Renal cortex interstitium (tissue), 11 donors: ENCODE results near the gene RSAD2. TPM values are rescaled to one million over a fixed set of nuclear protein-coding genes. Genes with fewer than 3 reads are reported as not detected.
"Not testable (repeated sequence)": the region's sequence is repeated elsewhere in the genome, so short reads cannot be mapped to it uniquely, and the experiment has no call there.

ENCODE experiments used
- DNase-seq, 11 donors: peaks; one replicate each; pipeline ENCODE4 v3.0.0-alpha.2; 2013; ENCODE audit warnings: low read depth in 9 of 11, low spot score in 4 of 11; ENCODE audit errors: extremely low read depth in 1 of 11
- polyA plus RNA-seq, 3 donors: library from polyadenylated mRNA; unstranded; fragments of 120-200 nt; gene quantifications; one replicate each; pipeline ENCODE4 v1.2.1, GENCODE V29; 2013; ENCODE audit not compliant: insufficient read length in 3 of 3

RSAD2 gene
- polyA plus RNA-seq, 3 donors: 2.5 to 4.3 (median 3.9) TPM

- no peak for DNase-seq
Observed at GRCh38 chr2:6887751-6888192, 10.2 kb downstream of the RSAD2 start.

- no peak for DNase-seq
Observed at GRCh38 chr2:6888724-6889123, 11.1 kb downstream of the RSAD2 start.

- DNase-seq: no peak
Observed at GRCh38 chr2:6893876-6894482, 16.4 kb downstream of the RSAD2 start.

GRCh38 chr2:6896930-6897759 lies 19.6 kb downstream of the RSAD2 start:
- DNase-seq: no peak

- not testable (repeated sequence) for DNase-seq
Observed at GRCh38 chr2:6902581-6902980, 25.0 kb downstream of the RSAD2 start.

GRCh38 chr2:6905668-6906067 lies 28.1 kb downstream of the RSAD2 start:
- DNase-seq: no peak

GRCh38 chr2:6906165-6906741 lies 28.7 kb downstream of the RSAD2 start:
- no peak for DNase-seq

GRCh38 chr2:6908291-6908690 lies 30.7 kb downstream of the RSAD2 start:
- no peak for DNase-seq

GRCh38 chr2:6909431-6910385 lies 32.1 kb downstream of the RSAD2 start:
- DNase-seq: no peak

GRCh38 chr2:6911721-6912120 lies 34.1 kb downstream of the RSAD2 start:
- no peak for DNase-seq

- no peak for DNase-seq
Observed at GRCh38 chr2:6913415-6914157, 36.0 kb downstream of the RSAD2 start.

- no peak for DNase-seq
Observed at GRCh38 chr2:6914828-6915227, 37.3 kb downstream of the RSAD2 start.

- no peak for DNase-seq
Observed at GRCh38 chr2:6915399-6915798, 37.8 kb downstream of the RSAD2 start.

- DNase-seq: no peak
Observed at GRCh38 chr2:6916224-6916623, 38.6 kb downstream of the RSAD2 start.

- no peak for DNase-seq
Observed at GRCh38 chr2:6916736-6917070, 39.1 kb downstream of the RSAD2 start.

GRCh38 chr2:6917071-6917760 lies 39.6 kb downstream of the RSAD2 start, which contains the start of gene RNF144A:
TSS of gene RNF144A (plus strand) at chr2:6917412. CDS start at chr2:6996927, 79,515 bp downstream.
- peak in 5 of 11 donors; percentile 54 to 67 (median 60) for DNase-seq

GRCh38 chr2:6917761-6918421 lies 40.3 kb downstream of the RSAD2 start:
- no peak for DNase-seq
